GM12892 (cell line): ENCODE results near the gene CMIP.

Experiments used
- POLR2A ChIP-seq: IDR thresholded peaks from 2 replicates; pipeline ENCODE4 v1.6.1; 2011; ENCODE audit warnings: low read depth, low read length, control low read depth
- POLR2AphosphoS5 ChIP-seq: IDR thresholded peaks from 2 replicates; pipeline ENCODE4 v1.6.1; 2011; ENCODE audit warnings: low read depth, low read length, control low read depth
- TAF1 ChIP-seq: IDR thresholded peaks from 2 replicates; pipeline ENCODE4 v1.6.1; 2011; ENCODE audit warnings: low read depth, mild to moderate bottlenecking, control low read depth, low read length, borderline replicate concordance

- TF ChIP-seq POLR2AphosphoS5 (no peak), POLR2A (no peak), TAF1 (no peak)
Observed at GRCh38 chr16:81405702-81406113, 38.9 kb upstream of the CMIP start.
